LoVo (cell line): ENCODE results near the gene TPRKB.
"Not testable (repeated sequence)": the region's sequence is repeated elsewhere in the genome, so short reads cannot be mapped to it uniquely, and the experiment has no call there.

Experiments
- DNase-seq: peaks from one replicate; pipeline ENCODE4 v3.0.0-alpha.2; 2016; ENCODE audit warnings: low spot score

Gene TPRKB

GRCh38 chr2:73736855-73737779 lies at the start of gene TPRKB:
TPRKB (minus strand) TSS chr2:73737345; CDS start chr2:73734569, 2,776 bp downstream.
- peak; percentile 96 for DNase-seq

GRCh38 chr2:73783883-73784282 lies 46.7 kb upstream of the TPRKB start, which contains the start of gene C2orf78:
C2orf78 (plus strand) TSS chr2:73784183; CDS start chr2:73784310, 127 bp downstream.
- DNase-seq: not testable (repeated sequence)

- not testable (repeated sequence) for DNase-seq
Measured at GRCh38 chr2:73783402-73783801, 46.3 kb upstream of the TPRKB start.

- no peak for DNase-seq
Measured at GRCh38 chr2:73780237-73780582, 43.1 kb upstream of the TPRKB start.

GRCh38 chr2:73779467-73780236 lies 42.5 kb upstream of the TPRKB start, which contains the start of gene DUSP11:
DUSP11 (minus strand) TSS chr2:73780103; CDS start chr2:73779974, 129 bp downstream.
- peak; percentile 94 for DNase-seq

GRCh38 chr2:73778867-73779466 lies 41.8 kb upstream of the TPRKB start:
- DNase-seq: not testable (repeated sequence)

- DNase-seq: no peak
Measured at GRCh38 chr2:73776869-73777519, 39.8 kb upstream of the TPRKB start.

- DNase-seq: no peak
Measured at GRCh38 chr2:73776381-73776780, 39.2 kb upstream of the TPRKB start.

GRCh38 chr2:73772819-73773218 lies 35.7 kb upstream of the TPRKB start:
- DNase-seq: no peak

- DNase-seq: no peak
Measured at GRCh38 chr2:73770725-73771124, 33.6 kb upstream of the TPRKB start.

GRCh38 chr2:73766994-73767393 lies 29.8 kb upstream of the TPRKB start:
- DNase-seq: no peak

- DNase-seq: no peak
Measured at GRCh38 chr2:73766349-73766748, 29.2 kb upstream of the TPRKB start.

- DNase-seq: no peak
Measured at GRCh38 chr2:73764945-73765344, 27.8 kb upstream of the TPRKB start.

GRCh38 chr2:73762571-73762970 lies 25.4 kb upstream of the TPRKB start:
- DNase-seq: no peak

- DNase-seq: no peak
Measured at GRCh38 chr2:73759904-73760303, 22.8 kb upstream of the TPRKB start.

- no peak for DNase-seq
Measured at GRCh38 chr2:73759285-73759764, 22.2 kb upstream of the TPRKB start.

GRCh38 chr2:73754332-73754731 lies 17.2 kb upstream of the TPRKB start:
- not testable (repeated sequence) for DNase-seq

GRCh38 chr2:73749314-73749713 lies 12.2 kb upstream of the TPRKB start:
- DNase-seq: no peak

- no peak for DNase-seq
Measured at GRCh38 chr2:73746877-73747208, 9.7 kb upstream of the TPRKB start.

GRCh38 chr2:73746015-73746876 lies 9.1 kb upstream of the TPRKB start:
- no peak for DNase-seq

- DNase-seq: no peak
Measured at GRCh38 chr2:73740767-73741166, 3.6 kb upstream of the TPRKB start.
